Glutamatergic neuron (in vitro differentiated cells): ENCODE results near the gene ACTL7B. TPM values are rescaled to one million over a fixed set of nuclear protein-coding genes. Genes with fewer than 3 reads are reported as not detected.

ENCODE experiments used
- DNase-seq: peaks from one replicate; pipeline ENCODE4 v3.0.0; 2022
- H3K27ac Mint-ChIP-seq: one replicate; pipeline ENCODE4 v1.8.0; 2020; ENCODE audit warnings: mild to moderate bottlenecking, mixed read lengths, inconsistent platforms; ENCODE audit not compliant: unreplicated experiment
- H3K27me3 Mint-ChIP-seq: one replicate; pipeline ENCODE4 v1.8.0; 2020; ENCODE audit warnings: mild to moderate bottlenecking, moderate library complexity, mixed read lengths, inconsistent platforms; ENCODE audit not compliant: unreplicated experiment
- H3K36me3 Mint-ChIP-seq: one replicate; pipeline ENCODE4 v1.8.0; 2020; ENCODE audit warnings: mild to moderate bottlenecking, mixed read lengths, inconsistent platforms; ENCODE audit not compliant: unreplicated experiment
- H3K4me1 Mint-ChIP-seq: one replicate; pipeline ENCODE4 v1.8.0; 2020; ENCODE audit warnings: mild to moderate bottlenecking, low read depth, mixed read lengths, inconsistent platforms; ENCODE audit not compliant: unreplicated experiment
- H3K4me3 Mint-ChIP-seq: one replicate; pipeline ENCODE4 v1.8.0; 2020; ENCODE audit warnings: mild to moderate bottlenecking, mixed read lengths, inconsistent platforms; ENCODE audit not compliant: unreplicated experiment
- H3K9me3 Mint-ChIP-seq: one replicate; pipeline ENCODE4 v1.8.0; 2020; ENCODE audit warnings: mild to moderate bottlenecking, moderate library complexity, mixed read lengths, inconsistent platforms; ENCODE audit not compliant: unreplicated experiment
- CTCF ChIP-seq: fragments of 200-600 bp; sonication (generic); IDR thresholded peaks from one replicate; pipeline ENCODE4 v1.5.0; 2021; ENCODE audit not compliant: partially characterized antibody, unreplicated experiment
- total RNA-seq: library from RNA; stranded (reverse); fragmentation: NEBNext Ultra II Directional; extraction: Animal tissue kit (Norgen Biotek cat#: 25700); gene quantifications from one replicate; pipeline ENCODE4 v1.2.1, GENCODE V29; 2021; ENCODE audit not compliant: unreplicated experiment

Gene ACTL7B
- total RNA-seq, 1 donor from 2014 or later: not detected

GRCh38 chr9:108861464-108861863 lies 5.7 kb upstream of the ACTL7B start:
- Mint-ChIP-seq H3K4me1 (no peaks in the 10 kb centered on the region), H3K9me3 (no peaks in the 10 kb centered on the region), H3K27me3 (no peaks in the 10 kb centered on the region), H3K27ac (no peak overlapping the region), H3K4me3 (no peak overlapping the region), H3K36me3 (peaks cover 4% of the 10 kb centered on the region)
- DNase-seq: no peak
- no peak for TF ChIP-seq CTCF

GRCh38 chr9:108860764-108861163 lies 5.0 kb upstream of the ACTL7B start:
- H3K27ac Mint-ChIP-seq: no peak overlapping the region
- DNase-seq: no peak
- H3K4me1 Mint-ChIP-seq: no peaks in the 10 kb centered on the region
- H3K27me3 Mint-ChIP-seq: no peaks in the 10 kb centered on the region
- no peaks in the 10 kb centered on the region for H3K9me3 Mint-ChIP-seq
- H3K4me3 Mint-ChIP-seq: no peak overlapping the region
- TF ChIP-seq CTCF: no peak
- H3K36me3 Mint-ChIP-seq: peaks cover 4% of the 10 kb centered on the region

- no peak for DNase-seq
- Mint-ChIP-seq H3K36me3 (peaks cover 4% of the 10 kb centered on the region), H3K27me3 (no peaks in the 10 kb centered on the region), H3K9me3 (no peaks in the 10 kb centered on the region), H3K27ac (no peak overlapping the region), H3K4me3 (no peak overlapping the region), H3K4me1 (no peaks in the 10 kb centered on the region)
- TF ChIP-seq CTCF: no peak
Measured at GRCh38 chr9:108860354-108860753, 4.6 kb upstream of the ACTL7B start.

GRCh38 chr9:108859459-108860114 lies 3.8 kb upstream of the ACTL7B start:
- no peak for TF ChIP-seq CTCF
- Mint-ChIP-seq H3K4me3 (no peak overlapping the region), H3K4me1 (no peaks in the 10 kb centered on the region), H3K36me3 (peaks cover 4% of the 10 kb centered on the region), H3K9me3 (no peaks in the 10 kb centered on the region), H3K27me3 (no peaks in the 10 kb centered on the region), H3K27ac (no peak overlapping the region)
- no peak for DNase-seq

GRCh38 chr9:108857572-108857971 lies 1.8 kb upstream of the ACTL7B start:
- no peaks in the 10 kb centered on the region for H3K27me3 Mint-ChIP-seq
- H3K9me3 Mint-ChIP-seq: no peaks in the 10 kb centered on the region
- no peak overlapping the region for H3K4me3 Mint-ChIP-seq
- no peak overlapping the region for H3K27ac Mint-ChIP-seq
- H3K4me1 Mint-ChIP-seq: no peaks in the 10 kb centered on the region
- DNase-seq: no peak
- no peak for TF ChIP-seq CTCF
- H3K36me3 Mint-ChIP-seq: peaks cover 3% of the 10 kb centered on the region
